HG03045 (cell line): ENCODE measurements around the gene CCDC28B.

ENCODE experiments used
- ATAC-seq: cut with Tn5 transposase; IDR thresholded peaks from one replicate; pipeline ENCODE4 v1.9.1; 2021; ENCODE audit warnings: mild to moderate bottlenecking, moderate library complexity; ENCODE audit not compliant: unreplicated experiment

Gene CCDC28B

GRCh38 chr1:32220746-32221580 is 20.6 kb downstream of the CCDC28B start:
- no peak for ATAC-seq

GRCh38 chr1:32221581-32221979 is 21.2 kb downstream of the CCDC28B start:
- ATAC-seq, result no peak

GRCh38 chr1:32221980-32222755 is 21.8 kb downstream of the CCDC28B start, which contains the start of the genes EIF3I and TMEM234:
EIF3I (plus strand) TSS chr1:32222407; CDS start chr1:32222442, 35 bp downstream.
TMEM234 (minus strand) TSS chr1:32222353; CDS start chr1:32222322, 31 bp downstream.
- peak; percentile 94 for ATAC-seq

- no peak for ATAC-seq
Measured at GRCh38 chr1:32223683-32224082, 23.3 kb downstream of the CCDC28B start.

- ATAC-seq, result no peak
Measured at GRCh38 chr1:32224285-32224684, 23.9 kb downstream of the CCDC28B start.

GRCh38 chr1:32228771-32229170 is 28.4 kb downstream of the CCDC28B start:
- no peak for ATAC-seq

GRCh38 chr1:32231843-32232432 is 31.5 kb downstream of the CCDC28B start:
- ATAC-seq, result no peak

- ATAC-seq, result no peak
Measured at GRCh38 chr1:32232558-32233304, 32.3 kb downstream of the CCDC28B start.

GRCh38 chr1:32234792-32235191 is 34.4 kb downstream of the CCDC28B start:
- no peak for ATAC-seq

- ATAC-seq, result no peak
Measured at GRCh38 chr1:32239337-32239736, 38.9 kb downstream of the CCDC28B start.

GRCh38 chr1:32239790-32240139 is 39.4 kb downstream of the CCDC28B start:
- ATAC-seq, result no peak

- peak; percentile 51 for ATAC-seq
Measured at GRCh38 chr1:32240140-32240951, 40.0 kb downstream of the CCDC28B start.

GRCh38 chr1:32241001-32241763 is 40.8 kb downstream of the CCDC28B start:
- no peak for ATAC-seq

GRCh38 chr1:32242341-32242851 is 42.0 kb downstream of the CCDC28B start:
- ATAC-seq, result no peak

GRCh38 chr1:32246888-32247273 is 46.5 kb downstream of the CCDC28B start, which contains the start of gene FAM167B:
FAM167B (plus strand) TSS chr1:32247222; CDS start chr1:32247422, 200 bp downstream.
- no peak for ATAC-seq

GRCh38 chr1:32247452-32247851 is 47.1 kb downstream of the CCDC28B start:
- ATAC-seq, result no peak

GRCh38 chr1:32247983-32248889 is 47.8 kb downstream of the CCDC28B start:
- ATAC-seq, result no peak
